Measurements from ENCODE around the gene FCHSD2. TPM values are rescaled to one million over a fixed set of nuclear protein-coding genes. Genes with fewer than 3 reads are reported as not detected.

FCHSD2 gene
- polyA plus RNA-seq, 2 of the 4 experiments (the other 2 are of a cell fraction) = 10.5 to 19.0 TPM

- peak overlapping the region; percentile 37 for H3K4me2 ChIP-seq
- DNase-seq (ENCODE audit: low read depth in 1 of 2, low spot score in 1 of 2) (peak in 1 of 2 experiments; percentile 58), ATAC-seq (peak in 1 of 2 experiments; percentile 47; a peak in 2 of 6 replicates), FAIRE-seq (no peak)
- ChIA-PET POLR2A (no interaction called here), CTCF (no interaction called here)
- no peak overlapping the region for H3K4me3 ChIP-seq
- TF ChIP-seq EHMT2 (IDR thresholded peaks at IDR 0.05; ENCODE audit: low read depth) (no peak), HOXB5 (CRISPR knock-in tag; IDR thresholded peaks at IDR 0.05) (peak; percentile 82; the same call in 1 of the 2 replicates)
- H3K9me3 ChIP-seq = no peaks in the 10 kb centered on the region
- peaks cover 30% of the 10 kb centered on the region for H3K4me1 ChIP-seq
- WGBS (ENCODE audit: missing lambda C conversion rate) = 65% methylated on average over 4 of the region's 4 CpGs
- no peak overlapping the region for H3K27ac ChIP-seq
These were observed 140.5 kb downstream of the FCHSD2 start for GRCh38 chr11:73001615-73002014.

GRCh38 chr11:72998676-72999075 lies 143.4 kb downstream of the FCHSD2 start:
- FAIRE-seq (no peak), ATAC-seq (no peak), DNase-seq (ENCODE audit: low read depth in 1 of 2, low spot score in 1 of 2) (no peak)
- CTCF ChIA-PET = interaction anchor here (1.0 kb wide), 1 partner anchor 144 kb away, joined by 3 read pairs; the partner anchor contains the start of gene FCHSD2
- Histone ChIP-seq H3K4me2 (no peak overlapping the region), H3K9me3 (no peaks in the 10 kb centered on the region), H3K27ac (no peak overlapping the region), H3K4me1 (peaks cover 30% of the 10 kb centered on the region), H3K4me3 (no peak overlapping the region)
- POLR2A ChIA-PET = no interaction called here
- TF ChIP-seq EHF (CRISPR knock-in tag; IDR thresholded peaks at IDR 0.05) = no peak
- no peak for TF ChIP-seq ZNF302 (CRISPR knock-in tag; IDR thresholded peaks at IDR 0.05)
- no peak for TF ChIP-seq ATOH8 (CRISPR knock-in tag; IDR thresholded peaks at IDR 0.05; ENCODE audit: low read depth)
- no peak for TF ChIP-seq SMC3 (IDR thresholded peaks at IDR 0.05)
- TF ChIP-seq CHD2 (IDR thresholded peaks at IDR 0.05; ENCODE audit: low read length, partially characterized antibody) = no peak
- TF ChIP-seq PHF8 (IDR thresholded peaks at IDR 0.05; ENCODE audit: borderline replicate concordance, low read depth) = no peak
- TF ChIP-seq PBX3 (IDR thresholded peaks at IDR 0.05) = no peak
- no peak for TF ChIP-seq FOSB (CRISPR knock-in tag; IDR thresholded peaks at IDR 0.05)
- TF ChIP-seq POLR2A (IDR thresholded peaks at IDR 0.05; ENCODE audit: low read length) = no peak
- no peak for TF ChIP-seq EHMT2 (IDR thresholded peaks at IDR 0.05; ENCODE audit: low read depth)
- no peak for TF ChIP-seq RAD21 (conservative IDR thresholded peaks at IDR 0.05 in 1 of 2, IDR thresholded peaks at IDR 0.05 in 1 of 2)
- no peak for TF ChIP-seq HDAC2 (IDR thresholded peaks at IDR 0.05)
- no peak for TF ChIP-seq RCOR1 (IDR thresholded peaks at IDR 0.05; ENCODE audit: low read depth, low read length)

- DNase-seq (ENCODE audit: low read depth in 1 of 2, low spot score in 1 of 2) = no peak
- H3K4me1 ChIP-seq = peaks cover 23% of the 10 kb centered on the region
- H3K4me3 ChIP-seq = no peak overlapping the region
- H3K27ac ChIP-seq = no peak overlapping the region
- FAIRE-seq = no peak
- POLR2A ChIA-PET = no interaction called here
- no peak for ATAC-seq
- 65% methylated on average over 3 of the region's 3 CpGs for WGBS (ENCODE audit: missing lambda C conversion rate)
- TF ChIP-seq FOSB (CRISPR knock-in tag; IDR thresholded peaks at IDR 0.05) (no peak), MAFK (IDR thresholded peaks at IDR 0.05; ENCODE audit: partially characterized antibody) (no peak), GATA3 (IDR thresholded peaks at IDR 0.05; ENCODE audit: borderline replicate concordance) (no peak), ZNF302 (CRISPR knock-in tag; IDR thresholded peaks at IDR 0.05) (no peak), POLR2AphosphoS2 (conservative IDR thresholded peaks at IDR 0.05; ENCODE audit: low read length) (no peak), ATOH8 (CRISPR knock-in tag; IDR thresholded peaks at IDR 0.05; ENCODE audit: low read depth) (no peak), FOXS1 (CRISPR knock-in tag; IDR thresholded peaks at IDR 0.05) (no peak), RAD21 (conservative IDR thresholded peaks at IDR 0.05 in 1 of 2, IDR thresholded peaks at IDR 0.05 in 1 of 2) (no peak), KDM1A (IDR thresholded peaks at IDR 0.05; ENCODE audit: low read depth) (no peak)
- H3K4me2 ChIP-seq = no peak overlapping the region
- CTCF ChIA-PET = no interaction called here
- no peaks in the 10 kb centered on the region for H3K9me3 ChIP-seq
These were observed 145.2 kb downstream of the FCHSD2 start for GRCh38 chr11:72996959-72997358.

- FAIRE-seq (no peak), DNase-seq (ENCODE audit: low read depth in 1 of 2, low spot score in 1 of 2) (no peak), ATAC-seq (no peak)
- Histone ChIP-seq H3K4me1 (no peaks in the 10 kb centered on the region), H3K27ac (no peak overlapping the region), H3K9me3 (no peaks in the 10 kb centered on the region), H3K4me3 (no peak overlapping the region), H3K4me2 (no peak overlapping the region)
- ChIA-PET POLR2A (no interaction called here), CTCF (no interaction called here)
- WGBS (ENCODE audit: missing lambda C conversion rate) = 4% methylated on average over 1 of the region's 1 CpG
- no peak for TF ChIP-seq FOSB (CRISPR knock-in tag; IDR thresholded peaks at IDR 0.05)
- TF ChIP-seq ZFP36 (IDR thresholded peaks at IDR 0.05; ENCODE audit: borderline replicate concordance, partially characterized antibody) = no peak
- no peak for TF ChIP-seq FOSL2 (IDR thresholded peaks at IDR 0.05)
- no peak for TF ChIP-seq FOSL2 (CRISPR knock-in tag; IDR thresholded peaks at IDR 0.05)
- no peak for TF ChIP-seq KDM5A (IDR thresholded peaks at IDR 0.05)
- TF ChIP-seq TFCP2L1 (CRISPR knock-in tag; IDR thresholded peaks at IDR 0.05) = no peak
- TF ChIP-seq EHF (CRISPR knock-in tag; IDR thresholded peaks at IDR 0.05) = no peak
- TF ChIP-seq ZNF302 (CRISPR knock-in tag; IDR thresholded peaks at IDR 0.05) = no peak
- no peak for TF ChIP-seq POLR2AphosphoS2 (conservative IDR thresholded peaks at IDR 0.05; ENCODE audit: low read length)
- TF ChIP-seq ZSCAN20 (CRISPR knock-in tag; IDR thresholded peaks at IDR 0.05) = no peak
- TF ChIP-seq CHD2 (IDR thresholded peaks at IDR 0.05; ENCODE audit: low read length, partially characterized antibody) = no peak
- no peak for TF ChIP-seq PHF8 (IDR thresholded peaks at IDR 0.05; ENCODE audit: borderline replicate concordance, low read depth)
- no peak for TF ChIP-seq RFX5 (IDR thresholded peaks at IDR 0.05)
- no peak for TF ChIP-seq HDAC2 (IDR thresholded peaks at IDR 0.05)
- no peak for TF ChIP-seq MAX (IDR thresholded peaks at IDR 0.05)
- TF ChIP-seq HEYL (CRISPR knock-in tag; IDR thresholded peaks at IDR 0.05) = no peak
- TF ChIP-seq SMC3 (IDR thresholded peaks at IDR 0.05) = no peak
These were observed 152.4 kb downstream of the FCHSD2 start for GRCh38 chr11:72989727-72990126.
